Fibroblast of villous mesenchyme (primary cell): ENCODE results near the gene NEK10. TPM values are rescaled to one million over a fixed set of nuclear protein-coding genes. Genes with fewer than 3 reads are reported as not detected.

Experiments used
- DNase-seq: peaks from one replicate; pipeline ENCODE4 v3.0.0-alpha.2; 2010; ENCODE audit warnings: low read depth
- H3K4me3 ChIP-seq: 2 replicates; pipeline ENCODE4 v1.5.1; 2011; ENCODE audit warnings: low read depth, mild to moderate bottlenecking, low read length
- CTCF ChIP-seq: IDR thresholded peaks from 2 replicates; pipeline ENCODE4 v1.5.1; 2012; ENCODE audit warnings: low read depth, mild to moderate bottlenecking, low read length; ENCODE audit not compliant: insufficient read depth
- total RNA-seq: library from RNA; depleted of rRNA; stranded (reverse); fragments of >200 nt; gene quantifications from 2 replicates; pipeline ENCODE4 v1.2.3, GENCODE V29; 2012

NEK10 gene
- total RNA-seq, 1 donor = 6.9 TPM

GRCh38 chr3:27385504-27385903, 16.3 kb upstream of the NEK10 start:
- no peak for TF ChIP-seq CTCF
- H3K4me3 ChIP-seq = no peak overlapping the region
- no peak for DNase-seq

- no peak overlapping the region for H3K4me3 ChIP-seq
- TF ChIP-seq CTCF = no peak
- no peak for DNase-seq
Measured at GRCh38 chr3:27384191-27384590, 15.0 kb upstream of the NEK10 start.

- TF ChIP-seq CTCF = no peak
- no peak overlapping the region for H3K4me3 ChIP-seq
- no peak for DNase-seq
Measured at GRCh38 chr3:27380433-27381357, 11.5 kb upstream of the NEK10 start.

- no peak for TF ChIP-seq CTCF
- DNase-seq = no peak
- no peak overlapping the region for H3K4me3 ChIP-seq
Measured at GRCh38 chr3:27378331-27378730, 9.1 kb upstream of the NEK10 start.

GRCh38 chr3:27376109-27376772, 7.1 kb upstream of the NEK10 start:
- DNase-seq = no peak
- no peak for TF ChIP-seq CTCF
- no peak overlapping the region for H3K4me3 ChIP-seq

- TF ChIP-seq CTCF = no peak
- no peak for DNase-seq
- H3K4me3 ChIP-seq = no peak overlapping the region
Measured at GRCh38 chr3:27366062-27366591, 3.1 kb downstream of the NEK10 start.
